ENCODE measurements around the gene NOP53. TPM values are rescaled to one million over a fixed set of nuclear protein-coding genes. Genes with fewer than 3 reads are reported as not detected.
"Not testable (repeated sequence)": the region's sequence is repeated elsewhere in the genome, so short reads cannot be mapped to it uniquely, and the experiment has no call there.

The NOP53 gene
- total RNA-seq, 1 donor from 2014 or later, result 290 TPM

DNA sequence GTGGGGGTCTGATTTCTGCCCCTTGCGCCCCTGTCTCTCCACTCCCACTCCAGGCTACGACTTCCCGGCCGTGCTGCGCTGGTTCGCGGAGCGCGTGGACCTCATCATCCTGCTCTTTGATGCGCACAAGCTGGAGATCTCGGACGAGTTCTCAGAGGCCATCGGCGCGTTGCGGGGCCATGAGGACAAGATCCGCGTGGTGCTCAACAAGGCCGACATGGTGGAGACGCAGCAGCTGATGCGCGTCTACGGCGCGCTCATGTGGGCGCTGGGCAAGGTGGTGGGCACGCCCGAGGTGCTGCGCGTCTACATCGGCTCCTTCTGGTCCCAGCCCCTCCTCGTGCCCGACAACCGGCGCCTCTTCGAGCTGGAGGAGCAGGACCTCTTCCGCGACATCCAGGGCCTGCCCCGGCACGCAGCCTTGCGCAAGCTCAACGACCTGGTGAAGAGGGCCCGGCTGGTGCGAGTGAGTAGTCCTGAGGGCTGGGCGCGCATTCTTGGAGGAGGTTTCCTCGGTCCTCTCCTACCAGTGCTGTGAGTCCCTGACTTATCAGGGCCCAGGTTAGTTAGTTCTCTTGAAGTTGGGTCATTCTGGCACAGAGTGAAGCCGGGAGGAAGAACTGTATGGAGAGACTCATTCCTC is 19.5 kb upstream of the NOP53 start:
- Mint-ChIP-seq H3K27ac (no peak overlapping the region), H3K4me3 (no peak overlapping the region), H3K36me3 (peaks cover 18% of the 10 kb centered on the region), H3K9me3 (peaks cover 3% of the 10 kb centered on the region), H3K27me3 (ENCODE audit: low read depth) (no peaks in the 10 kb centered on the region), H3K4me1 (peaks cover 13% of the 10 kb centered on the region)
- TF ChIP-seq CTCF (IDR thresholded peaks at IDR 0.05; ENCODE audit: unreplicated experiment), result no peak
- DNase-seq (ENCODE audit: low spot score in 2 of 2, unreplicated experiment in 2 of 2), result no peak

DNA sequence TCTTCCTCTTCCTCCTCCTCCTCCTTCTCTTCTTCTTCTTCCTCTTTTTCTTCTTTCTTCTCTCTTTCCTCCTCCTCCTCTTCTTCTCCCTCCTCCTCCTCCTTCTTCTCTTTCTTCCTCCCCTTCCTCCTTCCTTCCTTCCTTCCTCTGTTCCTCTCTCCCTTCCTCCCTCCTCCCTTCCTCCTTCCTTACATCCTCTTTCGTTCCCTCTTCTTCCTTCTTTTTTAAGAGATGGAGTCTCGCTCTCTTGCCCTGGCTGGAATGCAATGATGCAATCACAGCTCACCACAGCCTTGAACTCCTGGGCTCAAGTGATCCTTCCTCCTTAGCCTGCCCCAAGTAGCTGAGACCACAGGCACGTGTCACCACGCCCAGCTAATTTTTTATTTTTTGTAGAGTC is 18.9 kb upstream of the NOP53 start:
- no peak for TF ChIP-seq CTCF (IDR thresholded peaks at IDR 0.05; ENCODE audit: unreplicated experiment)
- DNase-seq (ENCODE audit: low spot score in 2 of 2, unreplicated experiment in 2 of 2), result no peak
- H3K4me1 Mint-ChIP-seq, result peaks cover 13% of the 10 kb centered on the region
- H3K36me3 Mint-ChIP-seq, result peaks cover 19% of the 10 kb centered on the region
- no peaks in the 10 kb centered on the region for H3K27me3 Mint-ChIP-seq (ENCODE audit: low read depth)
- peak overlapping the region; percentile 9 for H3K27ac Mint-ChIP-seq
- H3K4me3 Mint-ChIP-seq, result no peak overlapping the region
- H3K9me3 Mint-ChIP-seq, result peaks cover 3% of the 10 kb centered on the region

- DNase-seq (ENCODE audit: low spot score in 2 of 2, unreplicated experiment in 2 of 2); H3K27me3 Mint-ChIP-seq (ENCODE audit: low read depth); H3K4me3 Mint-ChIP-seq; H3K9me3 Mint-ChIP-seq: not testable (repeated sequence)
- Mint-ChIP-seq H3K36me3 (peaks cover 19% of the 10 kb centered on the region), H3K27ac (peak overlapping the region; percentile 69), H3K4me1 (peaks cover 13% of the 10 kb centered on the region)
Observed at GRCh38 chr19:47728295-47728694, 17.1 kb upstream of the NOP53 start.

DNA sequence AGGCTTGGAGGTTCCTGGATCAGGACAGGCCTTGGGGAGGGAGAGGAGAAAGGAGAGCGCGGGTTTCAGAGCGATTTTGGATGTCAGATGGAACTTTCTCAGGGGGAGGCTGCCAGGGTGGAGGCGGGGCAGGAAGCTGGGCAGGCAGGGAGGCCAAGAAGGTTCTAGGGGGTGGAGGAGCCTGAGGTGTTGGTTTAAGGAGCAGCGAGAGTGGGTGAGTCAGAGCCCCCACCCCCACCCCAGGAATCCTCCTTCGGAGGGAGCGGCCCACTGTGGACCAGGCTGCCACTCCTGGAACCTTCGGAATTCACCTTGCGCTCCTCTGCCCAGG is 15.9 kb upstream of the NOP53 start:
- Mint-ChIP-seq H3K9me3 (peaks cover 3% of the 10 kb centered on the region), H3K27me3 (ENCODE audit: low read depth) (no peaks in the 10 kb centered on the region), H3K36me3 (peaks cover 23% of the 10 kb centered on the region), H3K4me1 (peaks cover 13% of the 10 kb centered on the region), H3K27ac (peak overlapping the region; percentile 94), H3K4me3 (peak overlapping the region; percentile 66)
- no peak for TF ChIP-seq CTCF (IDR thresholded peaks at IDR 0.05; ENCODE audit: unreplicated experiment)
- peak in 1 of 2 experiments; percentile 51 for DNase-seq (ENCODE audit: low spot score in 2 of 2, unreplicated experiment in 2 of 2)

- peak overlapping the region; percentile 66 for H3K4me3 Mint-ChIP-seq
- peak in 1 of 2 experiments; percentile 66 for DNase-seq (ENCODE audit: low spot score in 2 of 2, unreplicated experiment in 2 of 2)
Observed at GRCh38 chr19:47729799-47730520, 15.4 kb upstream of the NOP53 start.

More at GRCh38 chr19:47729799-47730520, 15.4 kb upstream of the NOP53 start:
- peaks cover 3% of the 10 kb centered on the region for H3K9me3 Mint-ChIP-seq
- no peak for TF ChIP-seq CTCF (IDR thresholded peaks at IDR 0.05; ENCODE audit: unreplicated experiment)
- H3K4me1 Mint-ChIP-seq, result peaks cover 13% of the 10 kb centered on the region
- H3K36me3 Mint-ChIP-seq, result peaks cover 22% of the 10 kb centered on the region
- H3K27me3 Mint-ChIP-seq (ENCODE audit: low read depth), result no peaks in the 10 kb centered on the region
- peak overlapping the region; percentile 94 for H3K27ac Mint-ChIP-seq

Measured in mesothelial cell of epicardium (in vitro differentiated cells).